HG03159 (cell line): ENCODE results near the gene ELMOD1.
"Not testable (repeated sequence)": the region's sequence is repeated elsewhere in the genome, so short reads cannot be mapped to it uniquely, and the experiment has no call there.

Experiments used
- ATAC-seq: cut with Tn5 transposase; IDR thresholded peaks from one replicate; pipeline ENCODE4 v1.9.1; 2021; ENCODE audit warnings: mild to moderate bottlenecking, moderate library complexity; ENCODE audit not compliant: unreplicated experiment

The ELMOD1 gene

DNA sequence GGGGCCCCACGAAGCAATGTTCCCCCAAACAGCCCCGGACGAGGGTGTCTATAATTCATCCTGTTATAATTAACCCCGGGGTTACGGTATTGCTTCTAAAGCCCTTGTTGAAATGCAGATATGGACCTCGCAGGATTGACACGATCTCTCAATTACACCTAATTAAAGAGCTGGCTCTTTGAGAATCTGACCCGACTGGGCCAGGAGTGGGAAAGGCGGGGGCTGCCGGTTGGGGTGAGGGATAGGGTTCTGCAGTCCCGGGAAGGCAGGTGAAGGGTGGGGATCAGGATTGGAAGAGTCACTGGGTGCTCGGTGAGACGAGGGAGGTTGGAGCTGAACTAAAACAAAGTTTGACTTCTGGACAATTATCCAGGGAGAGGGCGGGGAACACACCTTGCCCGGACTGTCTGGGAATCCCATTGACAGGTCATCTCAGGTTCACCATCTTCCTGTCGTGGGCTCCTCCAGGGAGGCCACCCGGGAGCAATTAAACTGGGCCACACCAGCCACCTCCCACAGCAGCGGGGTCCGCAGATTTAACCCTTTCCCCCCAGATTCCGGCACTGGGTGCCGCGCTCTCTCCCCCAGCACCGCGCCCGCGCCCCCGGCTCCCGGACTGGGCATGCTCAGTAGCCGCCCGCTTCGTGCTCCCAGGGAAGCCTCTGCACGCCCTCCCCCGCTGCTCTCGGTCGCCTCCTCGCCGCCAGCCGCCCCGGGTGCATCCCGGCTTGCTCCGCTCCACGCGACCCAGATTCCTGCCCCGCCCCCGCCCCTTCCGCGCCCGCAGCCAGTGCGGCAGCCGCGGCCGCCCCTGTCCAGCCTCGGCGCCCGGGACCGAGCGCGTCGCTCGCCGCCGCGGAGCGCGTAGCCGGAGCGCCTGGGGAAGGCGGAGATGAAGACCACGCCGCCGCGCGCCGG is at the start of gene ELMOD1:
TSS of gene ELMOD1 (plus strand) at position 688 of the 918 bp plus-strand sequence. CDS start 27,043 bp downstream, outside the sequence.
- peak; percentile 48 for ATAC-seq

DNA sequence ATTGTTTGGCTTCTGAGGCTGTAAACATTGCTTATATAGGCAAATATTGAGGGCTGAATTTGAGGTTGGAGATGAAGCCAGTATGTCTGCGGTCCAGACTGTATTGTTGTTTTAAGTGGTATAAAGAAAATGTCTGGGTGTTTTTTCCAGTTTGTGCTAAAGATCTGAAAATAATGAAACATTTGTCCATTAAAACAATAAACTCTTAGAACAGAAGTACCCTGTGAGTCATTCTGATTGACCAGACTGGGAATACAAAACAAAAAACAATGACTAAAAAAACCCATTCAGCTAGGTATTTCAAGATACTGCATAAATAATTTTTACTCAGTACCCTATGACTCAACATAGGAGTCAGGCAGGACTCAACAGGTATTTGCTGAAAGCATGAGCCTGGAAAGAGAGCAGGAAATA is 45.8 kb upstream of the ELMOD1 start:
- ATAC-seq, result no peak

DNA sequence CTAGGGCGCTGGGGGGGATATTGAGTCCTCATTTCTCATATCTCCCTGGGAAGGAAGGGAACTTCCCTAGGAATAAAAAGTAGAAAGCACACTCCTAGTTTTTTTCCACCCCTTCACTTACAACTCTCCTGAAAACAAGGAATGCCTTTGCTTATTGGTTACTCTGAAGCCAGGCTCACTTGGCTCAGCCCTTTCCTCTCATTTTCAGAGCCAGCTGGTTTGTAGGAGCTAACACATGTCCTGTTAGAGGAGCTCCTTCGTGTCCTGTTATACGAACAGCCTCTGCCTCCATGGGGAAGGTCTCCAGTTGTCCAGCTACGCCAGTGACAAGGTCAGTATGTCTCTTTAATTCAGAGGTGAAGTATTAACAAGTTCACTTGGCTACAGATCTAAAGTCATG is 43.0 kb upstream of the ELMOD1 start:
- no peak for ATAC-seq

DNA sequence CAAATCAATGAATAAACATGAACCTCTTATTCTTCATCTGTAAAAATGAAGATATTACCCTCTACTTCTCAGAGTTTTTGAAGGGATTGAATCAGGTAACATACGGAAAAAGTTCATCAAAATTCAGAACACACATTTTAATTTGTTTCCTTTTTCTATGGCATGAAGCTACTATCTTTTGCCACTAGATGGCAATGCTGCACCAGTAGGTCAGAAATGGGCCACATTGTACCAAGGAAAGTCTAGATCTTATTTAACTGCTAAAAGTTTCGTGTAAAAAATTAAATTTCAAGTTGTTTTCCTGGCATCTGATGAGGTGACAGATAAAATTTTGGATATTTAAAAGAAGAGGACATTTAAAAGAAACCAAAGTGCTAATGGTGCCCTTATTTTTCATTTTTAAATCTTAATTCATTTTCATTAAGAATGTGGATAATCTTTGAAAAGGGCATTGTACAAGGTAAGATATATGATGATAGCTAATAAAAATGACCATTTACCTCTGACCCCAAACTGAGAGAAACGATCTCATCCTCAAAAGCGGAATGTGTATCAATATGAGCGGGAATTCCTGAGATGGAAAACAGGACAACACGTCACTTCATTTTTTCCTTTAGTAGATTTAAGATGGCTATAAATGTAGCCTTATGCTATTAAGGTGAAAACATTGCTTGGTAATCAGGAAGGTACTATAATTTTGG is 41.5 kb upstream of the ELMOD1 start:
- peak; percentile 78 for ATAC-seq

DNA sequence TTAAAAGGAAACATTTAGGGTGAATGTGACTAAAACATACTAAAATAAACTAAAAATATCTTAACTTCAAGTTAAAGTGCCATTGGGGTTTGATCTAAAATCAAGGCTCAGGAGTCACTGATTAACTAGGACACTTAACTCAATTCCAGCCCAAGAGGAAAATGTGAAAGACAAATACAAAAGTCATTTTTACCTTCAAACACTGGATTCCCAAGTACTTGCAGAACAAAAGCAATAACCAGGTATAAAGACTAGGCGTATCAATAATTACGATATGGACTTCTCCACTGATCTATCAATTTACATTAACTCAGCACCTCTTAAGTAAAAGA is 41.0 kb upstream of the ELMOD1 start:
- ATAC-seq, result no peak

DNA sequence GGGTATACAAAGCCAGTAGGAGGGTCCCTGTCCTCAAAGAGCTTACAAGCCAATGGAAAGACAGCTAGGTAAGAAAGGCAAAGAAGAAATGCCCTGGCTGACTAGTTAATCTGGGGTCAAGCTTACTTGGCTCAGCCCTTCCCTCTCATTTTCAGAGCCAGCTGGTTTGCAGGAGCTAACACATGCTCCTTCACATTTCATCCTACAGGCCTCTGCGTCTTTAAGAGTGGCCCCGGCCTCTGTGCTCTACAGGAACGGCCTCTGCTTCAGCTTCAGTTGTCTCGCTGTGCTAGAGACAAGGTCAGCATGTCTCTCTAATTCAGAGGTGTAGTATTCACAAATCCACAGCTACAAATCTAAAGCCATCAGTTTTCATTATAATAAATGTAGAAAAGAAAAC is 40.6 kb upstream of the ELMOD1 start:
- no peak for ATAC-seq

DNA sequence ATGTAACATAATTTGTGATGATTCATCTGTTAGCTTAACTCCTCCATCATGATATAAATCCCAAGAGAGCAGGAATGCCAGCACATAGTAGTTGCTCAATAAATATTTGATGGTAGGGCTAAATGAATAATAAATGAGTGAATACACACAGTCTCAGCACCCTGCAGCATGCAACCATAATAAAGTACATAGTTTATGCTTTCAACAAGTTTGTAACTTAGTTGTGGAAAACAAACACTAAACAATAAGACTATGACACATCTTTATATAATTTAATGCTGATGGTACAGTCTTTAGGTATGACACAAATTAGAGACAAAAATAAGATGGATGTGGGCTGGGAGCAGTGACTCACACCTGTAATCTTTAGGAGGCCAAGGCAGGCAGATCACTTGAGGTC is 29.3 kb upstream of the ELMOD1 start:
- no peak for ATAC-seq

DNA sequence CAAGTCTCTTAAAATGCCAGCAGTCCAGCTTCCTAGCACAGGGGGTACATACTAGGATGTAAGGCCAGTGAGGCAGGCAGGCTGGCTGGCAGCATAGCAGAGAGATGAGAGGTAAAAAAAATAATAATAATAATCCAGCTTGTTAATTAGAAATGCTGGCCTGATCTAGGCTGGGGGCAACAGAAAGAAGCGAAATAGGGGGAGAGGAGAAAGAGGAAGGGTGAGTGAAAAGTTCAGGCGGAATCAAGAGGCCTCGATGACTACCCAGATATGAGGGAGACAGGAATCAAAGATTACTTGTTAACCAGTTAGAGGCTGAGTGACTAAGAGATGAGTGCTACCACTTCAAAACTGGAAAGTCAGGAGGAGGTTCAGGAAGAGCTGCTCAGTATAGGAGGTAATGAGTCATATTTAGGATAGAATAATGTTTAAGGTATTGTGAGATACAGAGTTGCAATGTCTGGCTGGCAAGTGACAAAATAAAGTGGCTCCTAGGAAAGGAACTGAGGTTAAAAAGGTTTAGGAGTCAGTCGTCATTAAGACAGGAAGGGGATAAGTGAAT is 28.2 kb upstream of the ELMOD1 start:
- no peak for ATAC-seq

DNA sequence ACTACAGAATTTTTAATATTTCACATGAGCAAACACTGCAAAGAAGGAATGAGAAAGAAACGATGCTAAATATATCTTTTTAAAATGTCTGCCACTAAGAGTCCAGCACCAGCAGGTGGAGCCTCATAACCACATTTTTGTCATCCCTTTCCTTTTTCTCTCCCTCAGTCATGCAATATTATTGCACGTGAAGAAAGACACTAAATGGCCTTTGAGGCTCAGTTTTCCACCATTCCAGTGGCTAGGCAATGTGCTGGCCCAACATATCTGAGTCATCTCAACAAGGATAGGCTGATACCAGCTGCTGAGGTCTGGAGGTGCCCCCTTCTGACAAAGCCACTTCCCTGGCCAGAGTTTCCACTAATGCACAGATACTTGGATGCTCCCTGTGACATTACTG is 27.2 kb upstream of the ELMOD1 start:
- ATAC-seq, result peak; percentile 32

DNA sequence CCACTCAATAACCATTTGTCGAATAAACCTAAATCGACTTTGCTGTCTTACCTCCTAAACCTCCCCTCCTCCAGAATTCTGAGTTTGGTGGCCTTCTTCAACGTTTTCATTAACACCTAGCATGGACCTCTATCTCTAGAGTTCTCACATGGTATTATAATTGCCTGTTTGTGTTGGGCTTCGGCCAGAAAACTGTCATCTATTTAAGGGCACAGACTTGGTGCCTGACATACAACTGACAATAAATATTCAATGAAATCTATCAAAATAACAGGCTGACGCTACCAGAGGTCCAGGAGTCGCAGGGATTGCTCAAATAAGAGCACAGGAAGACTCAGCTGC is 26.1 kb upstream of the ELMOD1 start:
- peak; percentile 5 for ATAC-seq

DNA sequence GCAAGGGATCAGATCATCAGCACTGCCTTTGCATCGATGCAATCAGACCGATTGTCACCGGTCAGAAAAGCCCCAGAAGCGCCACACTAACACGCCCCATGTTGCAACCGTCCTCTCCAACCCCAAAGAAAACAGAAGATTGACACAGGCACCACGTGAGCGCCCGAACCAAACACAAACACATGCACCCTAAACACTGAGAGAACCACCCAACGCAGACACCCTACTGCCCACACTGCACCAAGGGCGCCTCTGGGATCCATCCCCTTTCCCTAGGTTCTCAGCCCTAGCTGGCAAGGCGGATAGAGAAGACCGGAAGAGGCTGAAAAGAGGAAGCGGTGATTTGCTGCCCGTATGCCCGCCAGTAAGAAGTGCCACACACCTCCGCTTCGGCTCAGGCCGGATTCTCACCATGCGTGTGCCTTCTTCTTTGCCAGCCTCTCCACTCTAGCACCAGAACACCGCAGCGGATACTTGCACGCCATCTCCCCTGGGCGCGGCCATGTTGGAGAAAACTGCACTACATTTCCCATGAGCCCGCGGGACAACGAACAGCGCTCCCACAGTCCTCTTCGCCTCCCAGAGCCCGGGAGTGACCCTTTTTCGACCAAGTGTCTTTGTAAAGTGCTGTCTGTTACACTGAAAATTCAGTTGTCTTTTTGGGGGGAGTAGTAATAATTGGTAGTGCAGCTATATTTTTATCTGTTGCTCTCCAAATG is 25.6 kb upstream of the ELMOD1 start, which contains the start of gene ALKBH8:
TSS of gene ALKBH8 (minus strand) at position 517 of the 719 bp plus-strand sequence. CDS start 4,842 bp downstream, outside the sequence.
- ATAC-seq, result peak; percentile 82

DNA sequence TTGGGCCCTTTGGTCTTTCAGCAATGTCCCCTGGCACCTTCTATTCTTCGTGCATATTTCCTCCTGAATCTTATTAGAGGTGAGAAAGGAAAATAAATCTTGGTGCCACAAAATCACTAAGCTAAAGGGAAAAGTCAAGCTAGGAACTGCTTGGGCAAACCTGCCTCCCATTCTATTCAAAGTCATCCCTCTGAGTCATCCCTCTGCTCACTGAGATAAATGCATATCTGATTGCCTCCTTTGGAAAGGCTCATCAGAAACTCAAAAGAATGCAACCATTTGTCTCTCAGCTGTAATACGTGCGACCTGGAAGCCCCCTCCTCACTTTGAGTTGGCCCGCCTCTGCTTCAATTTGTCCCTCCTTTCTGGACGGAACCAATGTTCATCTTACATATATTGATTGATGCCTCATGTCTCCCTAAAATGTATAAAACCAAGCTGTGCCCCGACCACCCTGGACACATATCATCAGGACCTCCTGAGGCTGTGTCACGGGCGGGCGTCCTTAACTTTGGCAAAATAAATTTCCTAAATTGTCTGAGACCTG is 24.9 kb upstream of the ELMOD1 start:
- not testable (repeated sequence) for ATAC-seq

DNA sequence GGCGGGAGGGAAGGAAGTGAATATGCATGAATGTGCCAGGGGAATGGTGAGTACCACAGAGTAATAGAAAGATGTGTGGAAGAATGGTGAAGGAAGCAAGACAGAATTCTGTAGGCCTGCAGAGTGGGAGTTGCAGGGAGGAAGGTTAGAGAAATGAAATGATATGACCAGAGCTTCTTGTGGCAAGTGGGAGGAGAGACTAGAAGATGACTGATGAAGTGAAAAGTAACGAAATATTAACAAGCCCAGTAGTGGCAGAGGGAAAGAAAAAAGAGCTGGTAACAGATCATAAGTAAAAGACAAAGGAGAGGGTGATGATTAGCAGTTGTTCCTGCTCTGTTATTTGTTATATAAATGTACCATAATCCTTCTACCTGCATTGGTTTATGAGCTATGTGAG is 24.4 kb upstream of the ELMOD1 start:
- no peak for ATAC-seq

DNA sequence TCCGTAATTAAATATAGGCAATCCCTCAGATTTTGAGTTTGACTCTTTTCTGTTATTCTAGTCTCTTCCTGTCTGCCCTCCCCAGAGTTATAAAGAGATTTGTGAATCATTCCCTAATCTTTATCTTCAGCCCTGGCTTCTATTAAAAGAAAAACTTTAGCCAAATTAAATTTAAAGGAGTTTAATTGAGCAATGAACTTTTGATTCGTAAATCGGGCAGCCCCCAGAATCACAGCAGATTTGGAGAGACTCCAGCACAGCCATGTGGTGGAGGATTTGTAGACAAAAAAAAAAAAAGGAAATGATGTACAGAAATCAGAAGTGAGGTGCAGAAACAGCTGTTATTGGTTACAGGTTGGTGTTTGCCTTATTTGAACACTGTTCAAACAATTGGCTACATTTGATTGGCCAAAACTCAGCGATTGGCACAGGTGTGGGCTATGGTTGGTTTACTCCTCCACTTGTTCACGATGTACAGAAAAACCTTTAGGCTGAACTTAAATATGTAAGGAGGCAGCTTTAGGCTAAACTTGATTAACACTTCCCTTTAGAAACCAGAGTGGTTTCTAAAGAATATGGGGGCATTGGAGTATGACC is 23.1 kb upstream of the ELMOD1 start:
- ATAC-seq, result no peak

DNA sequence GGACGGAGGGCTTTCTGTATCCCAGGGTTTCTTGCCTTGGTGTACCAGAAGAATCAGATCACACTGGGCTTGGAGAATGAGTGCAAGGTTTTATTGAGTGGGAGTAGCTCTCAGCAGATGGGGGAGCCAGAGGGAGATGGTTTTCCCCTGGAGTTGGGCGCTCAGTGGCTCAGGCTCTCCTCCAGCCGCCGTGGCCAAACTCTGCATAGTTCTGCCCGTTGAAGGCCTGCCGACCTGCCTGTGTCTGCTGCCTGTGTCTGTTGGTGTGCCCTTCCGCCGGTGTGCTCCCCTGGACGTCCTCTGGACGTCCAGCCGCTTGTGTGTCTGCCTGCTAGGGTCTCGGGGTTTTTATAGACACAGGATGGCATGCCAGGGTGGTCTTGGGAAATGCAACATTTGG is 20.9 kb upstream of the ELMOD1 start:
- no peak for ATAC-seq

DNA sequence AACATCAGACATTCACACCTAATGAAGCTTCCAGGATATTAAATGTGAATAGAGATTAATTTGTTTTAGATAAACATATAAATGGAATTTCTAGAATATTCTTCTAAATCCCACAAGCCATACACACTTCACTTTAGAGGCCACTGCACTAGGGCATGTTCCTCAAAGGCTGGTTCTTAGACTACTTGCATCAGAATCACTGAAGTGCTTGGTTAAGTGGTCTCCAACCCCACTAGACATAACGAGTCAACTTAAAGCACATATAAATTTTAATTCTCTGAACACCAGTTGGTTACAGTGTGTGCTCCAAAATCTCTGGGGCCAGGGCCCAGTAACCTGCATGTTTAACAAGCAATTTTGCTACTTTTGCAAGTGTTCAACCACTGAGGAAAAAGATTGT is 17.5 kb upstream of the ELMOD1 start:
- no peak for ATAC-seq

DNA sequence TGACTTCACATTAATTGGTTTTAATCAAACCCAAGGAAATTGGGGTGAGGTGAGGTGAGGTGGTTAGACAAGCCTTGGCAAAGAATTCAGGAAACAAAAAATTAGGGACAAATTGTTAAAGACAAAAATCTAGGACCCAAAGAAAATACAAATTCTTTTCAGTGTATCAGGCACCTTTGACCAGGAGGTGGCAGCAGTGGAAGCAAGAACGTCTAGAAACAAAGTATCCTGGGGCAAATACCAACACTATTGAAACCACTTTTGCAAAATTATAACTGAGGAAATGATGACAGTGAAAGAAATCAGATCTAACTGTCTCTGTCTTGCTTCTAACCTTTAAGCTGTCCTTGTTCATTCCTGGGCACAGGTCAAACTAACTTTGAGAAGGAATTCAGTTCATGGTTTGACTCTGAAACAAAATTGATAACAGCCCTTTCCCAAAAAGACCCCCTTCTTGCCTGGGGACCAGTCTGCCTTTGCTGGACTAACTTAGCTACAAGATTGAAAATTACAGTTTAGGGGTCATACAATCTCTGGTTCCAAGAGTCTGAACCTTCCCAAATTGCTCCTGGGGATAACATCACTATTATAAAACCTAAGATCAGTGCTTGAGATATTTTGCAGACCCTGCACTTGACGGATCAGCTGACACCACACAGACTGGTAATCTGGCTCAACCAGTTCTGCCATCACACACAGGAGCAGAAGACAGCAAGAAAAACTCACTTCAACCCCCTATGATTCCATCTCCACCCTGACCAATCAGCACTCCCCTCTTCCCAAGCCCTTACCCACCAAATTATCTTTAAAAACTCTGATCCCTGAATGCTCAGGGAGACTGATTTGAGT is 14.2 kb upstream of the ELMOD1 start:
- peak; percentile 82 for ATAC-seq

DNA sequence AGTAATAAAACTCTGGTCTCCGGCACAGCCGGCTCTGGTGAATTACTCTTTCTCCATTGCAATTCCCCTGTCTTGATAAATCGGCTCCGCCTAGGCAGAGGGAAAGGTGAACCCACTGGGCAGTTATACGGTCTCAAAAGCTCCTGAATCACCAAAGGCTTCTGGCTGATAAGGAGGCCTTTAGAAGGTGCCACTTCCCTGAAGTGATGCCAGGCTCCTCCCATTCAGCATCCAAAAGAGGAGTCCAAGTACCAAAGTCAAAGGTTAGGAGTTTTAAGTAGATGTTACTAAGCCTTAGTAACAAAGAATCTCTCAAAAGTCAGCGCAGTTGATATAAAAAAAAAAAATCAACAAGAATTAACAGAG is 13.6 kb upstream of the ELMOD1 start:
- no peak for ATAC-seq

DNA sequence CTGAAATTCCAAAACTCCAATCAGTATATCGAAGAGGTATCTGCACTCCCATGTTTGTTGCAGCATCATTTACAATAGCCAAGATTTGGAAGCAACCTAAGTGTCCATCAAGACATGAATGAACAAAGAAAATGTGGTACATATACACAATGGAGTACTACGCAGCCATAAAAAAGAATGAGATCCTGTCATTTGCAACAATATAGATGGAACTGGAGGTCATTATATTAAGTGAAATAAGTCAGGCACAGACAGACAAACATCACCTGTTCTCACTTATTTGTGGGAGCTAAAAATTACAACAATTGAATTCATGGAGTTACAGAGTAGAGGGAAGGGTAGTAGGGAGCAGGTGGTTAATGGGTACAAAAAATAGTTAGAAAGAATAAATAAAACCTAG is 11.8 kb upstream of the ELMOD1 start:
- not testable (repeated sequence) for ATAC-seq

DNA sequence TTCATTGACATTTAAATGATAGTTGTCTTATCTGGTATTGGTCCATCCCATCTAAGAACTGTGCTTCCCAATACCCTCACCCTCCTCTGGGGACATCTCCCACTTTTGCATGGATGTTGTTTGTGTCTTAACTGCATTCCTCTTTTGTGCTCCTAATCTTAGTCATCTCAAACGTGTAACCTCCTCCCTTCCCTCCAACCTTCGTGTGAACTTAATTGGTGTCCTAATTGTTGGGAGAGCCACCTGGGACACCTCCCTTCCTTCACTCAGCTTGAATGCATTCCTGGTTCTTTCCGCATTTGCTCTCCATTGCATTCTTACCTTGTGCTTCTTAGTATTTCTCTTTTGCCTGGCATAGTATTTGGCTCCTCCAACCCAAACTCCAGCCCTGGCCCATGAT is 9.8 kb upstream of the ELMOD1 start:
- no peak for ATAC-seq
